SK-N-SH (cell line): Measurements from ENCODE around the gene ATE1. TPM values are rescaled to one million over a fixed set of nuclear protein-coding genes. Genes with fewer than 3 reads are reported as not detected.

ENCODE experiments used
- CTCF ChIA-PET: fragments of 300-600, 350-600 bp; formaldehyde crosslinking; extraction: SDS; loops from one replicate; lab custom pipeline; 2021; lab: Yijun Ruan, JAX
- POLR2A ChIA-PET: fragments of 350-600 bp; sonication (Branson Sonifier 250); formaldehyde crosslinking; extraction: SDS; loops from one replicate; lab custom pipeline; 2020; ENCODE audit warnings: antibody characterized with exemption, inconsistent platforms; lab: Yijun Ruan, JAX
- DNase-seq: peaks from one replicate; pipeline ENCODE4 v3.0.0; 2012
- H2AFZ ChIP-seq: fragments of 200-600 bp; sonication (generic); 2 replicates; pipeline ENCODE4 v1.8.1; 2016; ENCODE audit warnings: antibody characterized with exemption, mild to moderate bottlenecking, low read depth
- H3F3A ChIP-seq: fragments of 200-600 bp; sonication (generic); replicated peaks from 2 replicates; pipeline ENCODE3; 2016; ENCODE audit warnings: antibody characterized with exemption, mild to moderate bottlenecking; ENCODE audit not compliant: insufficient read depth
- H3K27ac ChIP-seq, 2 experiments: fragments of 200-500 bp in 1 of 2; fragments of 200-600 bp in 1 of 2; sonication (Bioruptor generic) in 1 of 2; sonication (generic), shearing (Covaris generic) in 1 of 2; 2 replicates each; pipeline versions ENCODE4 v1.5.1 to v1.6.1; 2014 to 2016; ENCODE audit warnings: low read depth in 2 of 2, inconsistent platforms in 1 of 2, low read length in 1 of 2, mild to moderate bottlenecking in 1 of 2, mixed read lengths in 1 of 2
- H3K27me3 ChIP-seq: fragments of 200-600 bp; sonication (generic), shearing (Covaris generic); 2 replicates; pipeline ENCODE4 v1.6.1; 2016; ENCODE audit warnings: mixed run types; ENCODE audit not compliant: insufficient read depth
- H3K36me3 ChIP-seq, 2 experiments: fragments of 200-500 bp in 1 of 2; fragments of 200-600 bp in 1 of 2; sonication (Bioruptor generic) in 1 of 2; sonication (generic) in 1 of 2; replicated peaks in 1 of 2; 2 replicates each; pipeline versions ENCODE3 to v1.5.1; 2014 to 2016; ENCODE audit warnings: low read length in 1 of 2, mild to moderate bottlenecking in 1 of 2; ENCODE audit not compliant: insufficient read depth in 2 of 2, control insufficient read depth in 1 of 2
- H3K4me1 ChIP-seq, 2 experiments: fragments of 200-500 bp in 1 of 2; fragments of 200-600 bp in 1 of 2; sonication (Bioruptor generic) in 1 of 2; sonication (generic), shearing (Covaris generic) in 1 of 2; 2 replicates each; pipeline versions ENCODE4 v1.5.1 to v1.6.1; 2014 to 2016; ENCODE audit warnings: low read depth in 1 of 2, low read length in 1 of 2, mixed run types in 1 of 2; ENCODE audit not compliant: insufficient read depth in 2 of 2, control insufficient read depth in 1 of 2
- H3K4me2 ChIP-seq: fragments of 200-600 bp; sonication (generic), shearing (Covaris generic); 2 replicates; pipeline ENCODE4 v1.6.1; 2017; ENCODE audit warnings: mixed run types
- H3K4me3 ChIP-seq, 2 experiments: fragments of 200-500 bp in 1 of 2; fragments of 200-600 bp in 1 of 2; sonication (Bioruptor generic) in 1 of 2; sonication (generic), shearing (Covaris generic) in 1 of 2; 2 replicates each; pipeline versions ENCODE4 v1.5.1 to v1.8.1; 2014 to 2016; ENCODE audit warnings: low read depth in 2 of 2, inconsistent platforms in 1 of 2, low read length in 1 of 2, mild to moderate bottlenecking in 1 of 2, mixed read lengths in 1 of 2, moderate library complexity in 1 of 2
- H3K79me2 ChIP-seq: fragments of 200-600 bp; sonication (generic); 2 replicates; pipeline ENCODE4 v1.8.1; 2017; ENCODE audit warnings: mild to moderate bottlenecking; ENCODE audit not compliant: insufficient read depth
- H3K9ac ChIP-seq: fragments of 200-600 bp; sonication (generic); 2 replicates; pipeline ENCODE4 v1.6.1; 2017; ENCODE audit warnings: mixed run types
- H3K9me2 ChIP-seq: fragments of 200-600 bp; sonication (generic); 2 replicates; pipeline ENCODE4 v1.6.1; 2017; ENCODE audit warnings: mixed run types
- H3K9me3 ChIP-seq: fragments of 200-600 bp; sonication (generic); 2 replicates; pipeline ENCODE4 v1.6.1; 2017; ENCODE audit warnings: mixed run types, mild to moderate bottlenecking, moderate library complexity
- H4K20me1 ChIP-seq: fragments of 200-600 bp; sonication (generic); 2 replicates; pipeline ENCODE4 v1.6.1; 2017; ENCODE audit warnings: mild to moderate bottlenecking, mixed run types; ENCODE audit not compliant: insufficient read depth
- CTCF ChIP-seq: fragments of 200-600 bp; sonication (generic); IDR thresholded peaks from 2 replicates; pipeline ENCODE4 v1.6.1; 2017; ENCODE audit warnings: antibody characterized with exemption, mild to moderate bottlenecking, moderate library complexity
- GABPA ChIP-seq: IDR thresholded peaks from 2 replicates; pipeline ENCODE4 v1.4.0; 2012; ENCODE audit warnings: low read depth, mild to moderate bottlenecking
- GATA2 ChIP-seq: sonication (generic); formaldehyde crosslinking; IDR thresholded peaks from 2 replicates; pipeline ENCODE4 v1.5.0; 2020; ENCODE audit warnings: mild to moderate bottlenecking, missing genetic modification reagents
- MXI1 ChIP-seq: IDR thresholded peaks from 2 replicates; pipeline ENCODE4 v1.6.1; 2012; ENCODE audit warnings: mild to moderate bottlenecking, low read depth, low read length, improper control_type of control experiment
- RCOR1 ChIP-seq: fragments of 150-350 bp; IDR thresholded peaks from 2 replicates; pipeline ENCODE4 v1.6.1; 2017; ENCODE audit warnings: antibody characterized with exemption, low read length
- SMC3 ChIP-seq: IDR thresholded peaks from 2 replicates; pipeline ENCODE4 v1.6.1; 2012; ENCODE audit warnings: low read depth, low read length, improper control_type of control experiment
- TCF12 ChIP-seq: IDR thresholded peaks from 2 replicates; pipeline ENCODE4 v1.4.0; 2012
- TEAD4 ChIP-seq: IDR thresholded peaks from 2 replicates; pipeline ENCODE4 v1.4.0; 2012; ENCODE audit warnings: mild to moderate bottlenecking, borderline replicate concordance; ENCODE audit not compliant: insufficient read depth
- USF1 ChIP-seq: IDR thresholded peaks from 2 replicates; pipeline ENCODE4 v1.4.0; 2012; ENCODE audit warnings: low read depth, borderline replicate concordance
- USF2 ChIP-seq: fragments of 150-350 bp; IDR thresholded peaks from 2 replicates; pipeline ENCODE4 v1.6.1; 2017; ENCODE audit warnings: antibody characterized with exemption, low read length, low read depth, borderline replicate concordance
- YY1 ChIP-seq: IDR thresholded peaks from 2 replicates; pipeline ENCODE4 v1.4.0; 2012; ENCODE audit warnings: low read depth, mild to moderate bottlenecking
- ZBTB33 ChIP-seq: IDR thresholded peaks from 2 replicates; pipeline ENCODE4 v1.4.0; 2012; ENCODE audit warnings: low read depth, borderline replicate concordance
- WGBS: methylation state at CpG from one replicate; pipeline ENCODE4 v1.1.6; 2017; ENCODE audit warnings: low lambda C conversion rate; 5-methylcytosine and 5-hydroxymethylcytosine counted together
- polyA plus RNA-seq, 3 experiments: library from polyadenylated mRNA; depleted of rRNA; stranded (reverse); fragments of >200 nt; gene quantifications; 2 replicates each; pipeline ENCODE4 v1.2.3, GENCODE V29; 2012

Gene ATE1
- polyA plus RNA-seq, 1 of the 3 experiments (the other 2 are of a cell fraction), result 6.3 TPM

GRCh38 chr10:121862649-121863048 lies 65.2 kb downstream of the ATE1 start:
- Histone ChIP-seq H3K27me3 (no peaks in the 10 kb centered on the region), H3K36me3 (peaks cover 5 to 13% of the 10 kb centered on the region in 2 experiments), H3K9ac (no peak overlapping the region), H3K4me3 (no peak overlapping the region), H3F3A (no peaks in the 10 kb centered on the region), H3K4me2 (no peak overlapping the region), H2AFZ (no peak overlapping the region), H3K4me1 (no peaks in the 10 kb centered on the region), H3K9me2 (no peaks in the 10 kb centered on the region), H3K9me3 (no peaks in the 10 kb centered on the region)
- CTCF ChIA-PET, result no interaction called here
- DNase-seq, result no peak
- TF ChIP-seq GATA2 (CRISPR knock-in tag), result no peak
- TF ChIP-seq, all 33 proteins: peak for 0
- no peaks in the 10 kb centered on the region for H3K79me2 ChIP-seq
- H3K27ac ChIP-seq, result no peak overlapping the region
- POLR2A ChIA-PET, result no interaction called here
- 92% methylated on average over 4 of the region's 4 CpGs for WGBS
- H4K20me1 ChIP-seq, result no peaks in the 10 kb centered on the region

GRCh38 chr10:121862042-121862441 lies 65.8 kb downstream of the ATE1 start:
- Histone ChIP-seq H3K79me2 (no peaks in the 10 kb centered on the region), H3F3A (no peaks in the 10 kb centered on the region)

More at GRCh38 chr10:121862042-121862441, 65.8 kb downstream of the ATE1 start:
- no peak for DNase-seq
- Histone ChIP-seq H2AFZ (no peak overlapping the region), H4K20me1 (no peaks in the 10 kb centered on the region), H3K36me3 (peaks cover 5 to 9% of the 10 kb centered on the region in 2 experiments), H3K9ac (no peak overlapping the region), H3K27me3 (no peaks in the 10 kb centered on the region), H3K9me3 (no peaks in the 10 kb centered on the region), H3K9me2 (no peaks in the 10 kb centered on the region), H3K4me1 (no peaks in the 10 kb centered on the region), H3K4me2 (no peak overlapping the region), H3K4me3 (no peak overlapping the region), H3K27ac (no peak overlapping the region)
- CTCF ChIA-PET, result interaction anchor here (1.0 kb wide), 1 partner anchor 39 kb away, joined by 3 read pairs; no protein-coding TSS in a partner anchor
- WGBS, result 93% methylated on average over 7 of the region's 7 CpGs
- POLR2A ChIA-PET, result no interaction called here
- TF ChIP-seq TCF12, result no peak
- TF ChIP-seq ZBTB33, result no peak
- TF ChIP-seq GABPA, result no peak
- no peak for TF ChIP-seq USF2
- TF ChIP-seq YY1, result no peak
- TF ChIP-seq TEAD4, result no peak
- TF ChIP-seq USF1, result no peak
- no peak for TF ChIP-seq CTCF
- no peak for TF ChIP-seq SMC3
- TF ChIP-seq RCOR1, result no peak
- no peak for TF ChIP-seq MXI1
